Activated naive CD4-positive, alpha-beta T cell treated with anti-CD3 and anti-CD28 coated beads, Interleukin-2, amount 50 U/mL, for 72 hours (primary cell): ENCODE results near the gene CXorf51B. TPM values are rescaled to one million over a fixed set of nuclear protein-coding genes. Genes with fewer than 3 reads are reported as not detected.
"Not testable (repeated sequence)": the region's sequence is repeated elsewhere in the genome, so short reads cannot be mapped to it uniquely, and the experiment has no call there.

Experiments
- ATAC-seq, 2 donors: fragments of 150-1000 bp; cut with Tn5 transposase; 2 replicates each; pipeline ENCODE4 v1.10.0; 2021; ENCODE audit warnings: mild to moderate bottlenecking in 2 of 2, moderate library complexity in 2 of 2
- DNase-seq, 2 donors: peaks; one replicate each; pipeline ENCODE4 v3.0.0; 2021 to 2022; ENCODE audit warnings: low spot score in 2 of 2
- H3K27ac Mint-ChIP-seq, 2 donors: one replicate each; pipeline ENCODE4 v1.8.0; 2022; ENCODE audit warnings: mild to moderate bottlenecking in 2 of 2, mixed read lengths in 2 of 2
- H3K36me3 Mint-ChIP-seq, 2 donors: one replicate each; pipeline ENCODE4 v1.8.0; 2022; ENCODE audit warnings: mixed read lengths in 2 of 2
- H3K9me3 Mint-ChIP-seq, 2 donors: one replicate each; pipeline ENCODE4 v1.8.0; 2022; ENCODE audit warnings: mixed read lengths in 2 of 2
- total RNA-seq, 2 donors: library from RNA; stranded (reverse); gene quantifications; one replicate each; pipeline ENCODE4 v1.2.3, GENCODE V29; 2022

The CXorf51B gene
- total RNA-seq = not detected

DNA sequence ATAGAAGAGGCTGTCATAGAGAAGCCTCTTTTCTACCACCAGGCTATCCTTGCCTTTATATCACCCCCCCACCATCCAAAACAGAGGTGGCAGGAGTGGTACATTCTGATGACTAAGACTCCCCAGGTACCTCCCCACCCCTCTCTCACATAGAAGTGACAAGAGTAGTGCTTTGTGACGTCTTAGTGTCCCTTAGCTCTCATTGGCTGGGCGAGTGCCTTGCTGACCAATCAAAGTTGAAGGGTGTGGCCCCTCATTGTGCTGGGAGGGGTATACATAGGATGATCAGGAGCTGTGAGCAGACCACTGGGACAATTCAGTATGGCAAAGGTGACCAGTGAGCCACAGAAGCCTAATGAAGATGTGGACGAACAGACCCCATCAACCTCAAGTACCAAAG lies at the start of gene CXorf51B:
Gene CXorf51B, plus strand, starts transcription at position 301 of the 400 bp plus-strand sequence. Its CDS starts 21 bp downstream, at position 322.
- H3K36me3 Mint-ChIP-seq, H3K27ac Mint-ChIP-seq: not testable (repeated sequence)

DNA sequence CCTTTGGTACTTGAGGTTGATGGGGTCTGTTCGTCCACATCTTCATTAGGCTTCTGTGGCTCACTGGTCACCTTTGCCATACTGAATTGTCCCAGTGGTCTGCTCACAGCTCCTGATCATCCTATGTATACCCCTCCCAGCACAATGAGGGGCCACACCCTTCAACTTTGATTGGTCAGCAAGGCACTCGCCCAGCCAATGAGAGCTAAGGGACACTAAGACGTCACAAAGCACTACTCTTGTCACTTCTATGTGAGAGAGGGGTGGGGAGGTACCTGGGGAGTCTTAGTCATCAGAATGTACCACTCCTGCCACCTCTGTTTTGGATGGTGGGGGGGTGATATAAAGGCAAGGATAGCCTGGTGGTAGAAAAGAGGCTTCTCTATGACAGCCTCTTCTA lies 5.1 kb downstream of the CXorf51B start, which contains the start of gene CXorf51A:
Gene CXorf51A, minus strand, starts transcription at position 101 of the 400 bp plus-strand sequence. Its CDS starts 21 bp downstream, at position 80.
- not testable (repeated sequence) for H3K27ac Mint-ChIP-seq, ATAC-seq, H3K36me3 Mint-ChIP-seq, DNase-seq, H3K9me3 Mint-ChIP-seq

More for the DNA sequence above, at the start of gene CXorf51B:
- not testable (repeated sequence) for ATAC-seq, DNase-seq, H3K9me3 Mint-ChIP-seq

DNA sequence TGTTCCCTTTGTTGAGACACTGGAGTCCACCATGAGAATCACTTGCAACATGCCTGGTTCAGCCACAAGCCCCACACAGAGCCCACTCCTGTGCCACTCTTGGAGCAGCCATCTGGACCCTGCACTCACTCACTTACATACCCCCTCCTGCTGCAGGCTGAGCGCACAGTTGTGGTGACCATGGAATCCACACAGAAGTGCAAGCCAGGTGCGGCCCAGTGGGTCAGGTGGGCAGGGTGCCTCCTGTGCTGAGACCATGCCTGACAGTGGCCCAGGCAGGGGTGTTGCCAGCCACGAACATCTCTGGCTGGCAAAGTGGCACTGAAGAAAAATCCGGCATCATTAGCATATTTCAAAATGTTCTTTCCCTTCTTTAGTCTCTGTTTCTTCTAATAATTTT lies 22.4 kb downstream of the CXorf51B start:
- DNase-seq = no peak
- Mint-ChIP-seq H3K27ac (no peak overlapping the region), H3K36me3 (no peaks in the 10 kb centered on the region), H3K9me3 (no peaks in the 10 kb centered on the region)
- no peak for ATAC-seq

DNA sequence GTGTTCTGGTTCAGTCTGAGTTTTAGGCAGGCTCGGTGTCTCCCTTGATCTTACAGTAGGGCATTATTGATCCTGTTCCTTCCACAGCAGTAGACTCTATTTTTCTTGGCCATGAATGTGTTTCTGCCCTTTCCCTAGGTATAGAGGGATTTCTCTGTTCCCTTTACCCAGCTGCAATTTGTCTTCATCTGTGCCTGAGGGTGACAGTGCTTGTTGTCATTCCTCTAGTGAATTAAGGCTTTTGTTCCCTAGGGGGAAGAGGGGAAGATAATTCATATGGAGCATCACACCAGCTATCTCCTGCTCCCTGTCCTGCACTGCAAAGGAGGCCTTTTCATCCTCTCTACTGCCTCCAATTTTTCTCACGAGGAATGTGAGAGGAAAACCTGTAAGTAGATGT lies 44.7 kb downstream of the CXorf51B start:
- ATAC-seq (no peak), DNase-seq (no peak)
- Mint-ChIP-seq H3K36me3 (no peaks in the 10 kb centered on the region), H3K9me3 (peaks cover 6 to 9% of the 10 kb centered on the region in 2 donors), H3K27ac (no peak overlapping the region)

Other genes starting within 250 kb of the CXorf51B start
- not detected for gene CXorf51A, start 5.0 kb downstream of the CXorf51B start, total RNA-seq